Raji (cell line): ENCODE data around the gene DIAPH3.

ENCODE experiments used
- POLR2A ChIP-seq: IDR thresholded peaks from 2 replicates; pipeline ENCODE4 v1.6.1; 2011; ENCODE audit warnings: low read depth, low read length, control low read depth; ENCODE audit not compliant: insufficient read depth

The DIAPH3 gene

GRCh38 chr13:59770451-59770850 lies 393.3 kb downstream of the DIAPH3 start:
- no peak for TF ChIP-seq POLR2A

GRCh38 chr13:59766236-59766635 lies 397.5 kb downstream of the DIAPH3 start:
- no peak for TF ChIP-seq POLR2A

GRCh38 chr13:59755632-59756290 lies 408.0 kb downstream of the DIAPH3 start:
- TF ChIP-seq POLR2A: no peak

GRCh38 chr13:59754411-59754810 lies 409.3 kb downstream of the DIAPH3 start:
- no peak for TF ChIP-seq POLR2A

- TF ChIP-seq POLR2A: no peak
These were observed 412.9 kb downstream of the DIAPH3 start for GRCh38 chr13:59750860-59751259.

- no peak for TF ChIP-seq POLR2A
These were observed 415.7 kb downstream of the DIAPH3 start for GRCh38 chr13:59748046-59748445.

GRCh38 chr13:59747529-59747928 lies 416.2 kb downstream of the DIAPH3 start:
- no peak for TF ChIP-seq POLR2A

GRCh38 chr13:59746291-59746962 lies 417.3 kb downstream of the DIAPH3 start:
- TF ChIP-seq POLR2A: no peak

- no peak for TF ChIP-seq POLR2A
These were observed 418.3 kb downstream of the DIAPH3 start for GRCh38 chr13:59745392-59745788.

GRCh38 chr13:59744747-59745391 lies 418.9 kb downstream of the DIAPH3 start:
- TF ChIP-seq POLR2A: no peak

GRCh38 chr13:59743195-59743594 lies 420.5 kb downstream of the DIAPH3 start:
- no peak for TF ChIP-seq POLR2A

GRCh38 chr13:59742467-59742866 lies 421.3 kb downstream of the DIAPH3 start:
- TF ChIP-seq POLR2A: no peak

- TF ChIP-seq POLR2A: no peak
These were observed 424.8 kb downstream of the DIAPH3 start for GRCh38 chr13:59738921-59739320.

GRCh38 chr13:59734393-59734792 lies 429.3 kb downstream of the DIAPH3 start:
- TF ChIP-seq POLR2A: no peak

- TF ChIP-seq POLR2A: no peak
These were observed 430.0 kb downstream of the DIAPH3 start for GRCh38 chr13:59733744-59734143.

GRCh38 chr13:59730026-59730425 lies 433.7 kb downstream of the DIAPH3 start:
- no peak for TF ChIP-seq POLR2A
